Lower leg skin (tissue), 4 donors: ENCODE data around the gene DDX39B. TPM values are rescaled to one million over a fixed set of nuclear protein-coding genes. Genes with fewer than 3 reads are reported as not detected.

ENCODE experiments used
- DNase-seq, 2 donors: peaks; one replicate each; pipeline ENCODE4 v3.0.0-alpha.2; 2019; ENCODE audit warnings: low spot score in 2 of 2
- H3K4me3 ChIP-seq: fragments of 200-600 bp; sonication (generic); 2 replicates; pipeline ENCODE4 v1.5.1; 2017; ENCODE audit warnings: mild to moderate bottlenecking, low read depth; ENCODE audit not compliant: poor library complexity, severe bottlenecking
- CTCF ChIP-seq, 3 donors: fragments of 450-650 bp; IDR thresholded peaks; one replicate each; pipeline ENCODE4 v1.5.1; 2016; ENCODE audit warnings: antibody characterized with exemption in 3 of 3, mild to moderate bottlenecking in 3 of 3, moderate library complexity in 2 of 3
- POLR2A ChIP-seq, 2 donors: fragments of 450-650 bp; IDR thresholded peaks; one replicate each; pipeline ENCODE4 v1.6.1; 2016 to 2017; ENCODE audit warnings: antibody characterized with exemption in 2 of 2, mild to moderate bottlenecking in 1 of 2, moderate library complexity in 1 of 2
- WGBS, 2 donors: methylation state at CpG; one replicate each; pipeline ENCODE4 v1.1.5; 2018; 5-methylcytosine and 5-hydroxymethylcytosine counted together
- intact Hi-C: fragments of 100-400 bp; cut with DNase I; formaldehyde crosslinking; loops from one replicate; pipeline ENCODE4 v1.15.0; 2023; ENCODE audit warnings: low total_unique reads
- total RNA-seq, 4 donors: library from RNA; depleted of rRNA; stranded (reverse); fragments of >200 nt; gene quantifications; one replicate each; pipeline ENCODE4 v1.1.0, GENCODE V29; 2016

The DDX39B gene
- total RNA-seq, 4 donors from 2014 or later, result 176 to 355 (median 238) TPM

- WGBS, 2 donors, result 79 to 80% methylated on average over 17 to 18 of the region's 19 CpGs
- intact Hi-C loops, result no loop called here
- no peak for TF ChIP-seq POLR2A (IDR thresholded peaks at IDR 0.05)
- TF ChIP-seq CTCF (IDR thresholded peaks at IDR 0.05), result no peak
- no peak for DNase-seq
- no peak overlapping the region for H3K4me3 ChIP-seq
These were observed 35.2 kb upstream of the DDX39B start for GRCh38 chr6:31576897-31577578.

DNA sequence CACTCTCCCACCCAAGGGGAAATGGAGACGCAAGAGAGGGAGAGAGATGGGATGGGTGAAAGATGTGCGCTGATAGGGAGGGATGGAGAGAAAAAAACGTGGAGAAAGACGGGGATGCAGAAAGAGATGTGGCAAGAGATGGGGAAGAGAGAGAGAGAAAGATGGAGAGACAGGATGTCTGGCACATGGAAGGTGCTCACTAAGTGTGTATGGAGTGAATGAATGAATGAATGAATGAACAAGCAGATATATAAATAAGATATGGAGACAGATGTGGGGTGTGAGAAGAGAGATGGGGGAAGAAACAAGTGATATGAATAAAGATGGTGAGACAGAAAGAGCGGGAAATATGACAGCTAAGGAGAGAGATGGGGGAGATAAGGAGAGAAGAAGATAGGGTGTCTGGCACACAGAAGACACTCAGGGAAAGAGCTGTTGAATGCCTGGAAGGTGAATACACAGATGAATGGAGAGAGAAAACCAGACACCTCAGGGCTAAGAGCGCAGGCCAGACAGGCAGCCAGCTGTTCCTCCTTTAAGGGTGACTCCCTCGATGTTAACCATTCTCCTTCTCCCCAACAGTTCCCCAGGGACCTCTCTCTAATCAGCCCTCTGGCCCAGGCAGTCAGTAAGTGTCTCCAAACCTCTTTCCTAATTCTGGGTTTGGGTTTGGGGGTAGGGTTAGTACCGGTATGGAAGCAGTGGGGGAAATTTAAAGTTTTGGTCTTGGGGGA lies 34.3 kb upstream of the DDX39B start:
- no peak for DNase-seq
- intact Hi-C loops, result no loop called here
- TF ChIP-seq CTCF (IDR thresholded peaks at IDR 0.05) (no peak), POLR2A (IDR thresholded peaks at IDR 0.05) (no peak)
- WGBS, 2 donors, result 52 to 62% methylated on average over 8 of the region's 8 CpGs
- no peak overlapping the region for H3K4me3 ChIP-seq

DNA sequence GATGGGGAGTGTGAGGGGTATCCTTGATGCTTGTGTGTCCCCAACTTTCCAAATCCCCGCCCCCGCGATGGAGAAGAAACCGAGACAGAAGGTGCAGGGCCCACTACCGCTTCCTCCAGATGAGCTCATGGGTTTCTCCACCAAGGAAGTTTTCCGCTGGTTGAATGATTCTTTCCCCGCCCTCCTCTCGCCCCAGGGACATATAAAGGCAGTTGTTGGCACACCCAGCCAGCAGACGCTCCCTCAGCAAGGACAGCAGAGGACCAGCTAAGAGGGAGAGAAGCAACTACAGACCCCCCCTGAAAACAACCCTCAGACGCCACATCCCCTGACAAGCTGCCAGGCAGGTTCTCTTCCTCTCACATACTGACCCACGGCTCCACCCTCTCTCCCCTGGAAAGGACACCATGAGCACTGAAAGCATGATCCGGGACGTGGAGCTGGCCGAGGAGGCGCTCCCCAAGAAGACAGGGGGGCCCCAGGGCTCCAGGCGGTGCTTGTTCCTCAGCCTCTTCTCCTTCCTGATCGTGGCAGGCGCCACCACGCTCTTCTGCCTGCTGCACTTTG lies 33.6 kb upstream of the DDX39B start, which contains the start of gene TNF:
Gene TNF, plus strand, starts transcription at position 231 of the 567 bp plus-strand sequence. Its CDS starts 177 bp downstream, at position 408.
- H3K4me3 ChIP-seq, result no peak within 1 kb of the TSS
- 28 to 39% methylated on average over 19 of the region's 19 CpGs for WGBS, 2 donors
- intact Hi-C loops, result no loop called here
- TF ChIP-seq CTCF (IDR thresholded peaks at IDR 0.05), result no peak
- no peak for TF ChIP-seq POLR2A (IDR thresholded peaks at IDR 0.05)
- DNase-seq, result peak; percentile 55 to 90

- DNase-seq, result no peak
- TF ChIP-seq CTCF (IDR thresholded peaks at IDR 0.05), result no peak
- 80 to 83% methylated on average over 14 of the region's 14 CpGs for WGBS, 2 donors
- H3K4me3 ChIP-seq, result no peak overlapping the region
- intact Hi-C loops, result no loop called here
These were observed 32.6 kb upstream of the DDX39B start for GRCh38 chr6:31574106-31575061.
